ENCODE results near the gene ZBTB25.

ZBTB25 gene

GRCh38 chr14:64467566-64467965 lies 36.1 kb downstream of the ZBTB25 start:
- Histone ChIP-seq H3K27ac (ENCODE audit: low read length) (no peak overlapping the region), H3K9me3 (ENCODE audit: insufficient read depth, low read length, severe bottlenecking) (no peaks in the 10 kb centered on the region)

GRCh38 chr14:64467101-64467500 lies 36.5 kb downstream of the ZBTB25 start:
- Histone ChIP-seq H3K27me3 (ENCODE audit: insufficient read depth, low read length, poor library complexity) (no peaks in the 10 kb centered on the region), H3K36me3 (ENCODE audit: insufficient read depth, low read length) (peaks cover 6% of the 10 kb centered on the region; the same call in 1 of the 2 replicates), H3K9ac (ENCODE audit: low read depth, low read length) (no peak overlapping the region), H2AFZ (ENCODE audit: low read depth, low read length) (no peak overlapping the region), H3K4me3 (ENCODE audit: low read depth in 1 of 2, low read length in 2 of 2) (no peak overlapping the region), H3K4me2 (ENCODE audit: insufficient read depth, low read length) (no peak overlapping the region), H3K9me3 (ENCODE audit: insufficient read depth, low read length, severe bottlenecking) (no peaks in the 10 kb centered on the region), H4K20me1 (ENCODE audit: insufficient read depth, low read length) (peaks cover 13% of the 10 kb centered on the region), H3K4me1 (ENCODE audit: insufficient read depth, low read length) (peaks cover 24% of the 10 kb centered on the region), H3K79me2 (ENCODE audit: insufficient read depth, low read length) (peaks cover 5% of the 10 kb centered on the region; the same call in 1 of the 2 replicates), H3K27ac (ENCODE audit: low read length) (no peak overlapping the region)
- ATAC-seq (ENCODE audit: insufficient read depth, low read depth) (no peak), DNase-seq (no peak)
- TF ChIP-seq CTCF (IDR thresholded peaks at IDR 0.05; ENCODE audit: borderline replicate concordance, extremely low read depth, low read length, poor library complexity, severe bottlenecking) = no peak
- TF ChIP-seq EZH2 (IDR thresholded peaks at IDR 0.05; ENCODE audit: borderline replicate concordance, low read depth, low read length, severe bottlenecking) = no peak

More at GRCh38 chr14:64467566-64467965, 36.1 kb downstream of the ZBTB25 start:
- Histone ChIP-seq H3K4me1 (ENCODE audit: insufficient read depth, low read length) (peaks cover 24% of the 10 kb centered on the region), H3K27me3 (ENCODE audit: insufficient read depth, low read length, poor library complexity) (no peaks in the 10 kb centered on the region), H3K36me3 (ENCODE audit: insufficient read depth, low read length) (peaks cover under 1% of the 10 kb centered on the region; the same call in 1 of the 2 replicates), H3K4me2 (ENCODE audit: insufficient read depth, low read length) (no peak overlapping the region), H3K79me2 (ENCODE audit: insufficient read depth, low read length) (peaks cover 5% of the 10 kb centered on the region; the same call in 1 of the 2 replicates), H4K20me1 (ENCODE audit: insufficient read depth, low read length) (peaks cover 13% of the 10 kb centered on the region), H3K9ac (ENCODE audit: low read depth, low read length) (no peak overlapping the region), H3K4me3 (ENCODE audit: low read depth in 1 of 2, low read length in 2 of 2) (no peak overlapping the region), H2AFZ (ENCODE audit: low read depth, low read length) (no peak overlapping the region)
- DNase-seq = no peak
- ATAC-seq (ENCODE audit: insufficient read depth, low read depth) = no peak
- TF ChIP-seq EZH2 (IDR thresholded peaks at IDR 0.05; ENCODE audit: borderline replicate concordance, low read depth, low read length, severe bottlenecking) (no peak), CTCF (IDR thresholded peaks at IDR 0.05; ENCODE audit: borderline replicate concordance, extremely low read depth, low read length, poor library complexity, severe bottlenecking) (no peak)

- Histone ChIP-seq H3K27ac (ENCODE audit: low read length) (peak overlapping the region; percentile 58; the same call in 1 of the 2 replicates), H3K4me1 (ENCODE audit: insufficient read depth, low read length) (peaks cover 24% of the 10 kb centered on the region), H3K9ac (ENCODE audit: low read depth, low read length) (peak overlapping the region; percentile 63), H3K79me2 (ENCODE audit: insufficient read depth, low read length) (peaks cover 5% of the 10 kb centered on the region; the same call in 1 of the 2 replicates), H3K36me3 (ENCODE audit: insufficient read depth, low read length) (peaks cover 15% of the 10 kb centered on the region), H3K4me3 (ENCODE audit: low read depth in 1 of 2, low read length in 2 of 2) (peak overlapping the region; percentile 26 to 73), H2AFZ (ENCODE audit: low read depth, low read length) (peak overlapping the region; percentile 71), H3K4me2 (ENCODE audit: insufficient read depth, low read length) (peak overlapping the region; percentile 96), H4K20me1 (ENCODE audit: insufficient read depth, low read length) (peaks cover 13% of the 10 kb centered on the region), H3K27me3 (ENCODE audit: insufficient read depth, low read length, poor library complexity) (no peaks in the 10 kb centered on the region), H3K9me3 (ENCODE audit: insufficient read depth, low read length, severe bottlenecking) (no peaks in the 10 kb centered on the region)
- DNase-seq (no peak), ATAC-seq (ENCODE audit: insufficient read depth, low read depth) (no peak)
- no peak for TF ChIP-seq EZH2 (IDR thresholded peaks at IDR 0.05; ENCODE audit: borderline replicate concordance, low read depth, low read length, severe bottlenecking)
- no peak for TF ChIP-seq CTCF (IDR thresholded peaks at IDR 0.05; ENCODE audit: borderline replicate concordance, extremely low read depth, low read length, poor library complexity, severe bottlenecking)
These were observed 37.6 kb downstream of the ZBTB25 start for GRCh38 chr14:64465831-64466554.
